SH-SY5Y (cell line): Measurements from ENCODE around the gene CBFA2T3.

ENCODE experiments used
- GATA2 ChIP-seq: IDR thresholded peaks from 2 replicates; pipeline ENCODE4 v1.6.1; 2011; ENCODE audit warnings: mild to moderate bottlenecking, low read depth, low read length
- GATA3 ChIP-seq: IDR thresholded peaks from 2 replicates; pipeline ENCODE4 v1.6.1; 2011; ENCODE audit warnings: low read depth, mild to moderate bottlenecking, low read length, moderate library complexity

DNA sequence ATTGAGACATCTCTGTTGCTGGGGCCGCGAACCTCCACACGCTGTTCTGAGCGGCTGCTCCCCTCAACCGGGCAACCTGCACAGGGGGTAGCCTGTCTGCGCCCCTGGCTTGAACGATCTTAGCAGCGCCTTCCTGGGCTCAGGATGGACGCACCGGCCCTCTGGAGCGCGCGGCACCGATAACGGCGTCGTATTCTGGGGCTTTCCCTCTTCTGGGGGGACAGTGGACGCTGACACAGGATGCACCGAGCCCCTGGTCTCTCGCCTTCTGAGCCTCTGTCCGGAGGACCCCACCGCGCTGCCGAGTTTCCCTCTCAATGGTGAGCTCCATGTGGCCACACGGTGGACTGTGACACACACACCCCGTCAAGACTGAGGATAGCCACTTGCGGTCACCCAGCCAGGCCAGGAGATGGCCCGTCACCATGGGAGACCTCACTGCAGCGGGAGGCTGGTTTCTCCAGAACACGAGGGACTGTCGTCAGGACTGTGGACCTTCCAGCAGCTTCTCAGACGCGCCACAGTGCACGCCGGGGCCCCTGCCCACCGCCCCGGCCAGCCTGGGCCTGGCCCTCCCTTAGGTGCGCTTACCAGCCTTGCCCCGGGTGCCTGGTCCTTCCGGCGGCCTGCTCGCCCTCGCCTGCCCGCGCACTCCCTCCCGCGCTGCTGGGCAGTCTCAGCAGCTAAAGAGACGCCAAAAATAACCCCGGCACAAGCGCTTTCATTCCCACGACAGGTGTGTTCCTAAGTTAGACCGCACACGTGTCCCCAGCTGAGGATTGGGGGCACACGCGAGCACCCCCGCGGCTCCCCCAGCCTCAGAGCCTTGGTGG lies 80.6 kb downstream of the CBFA2T3 start:
- TF ChIP-seq GATA2 (no peak), GATA3 (no peak)
